Measurements from ENCODE around the gene HTR3C. TPM values are rescaled to one million over a fixed set of nuclear protein-coding genes. Genes with fewer than 3 reads are reported as not detected.

The HTR3C gene
- total RNA-seq, 2 donors from 2014 or later = not detected

- Histone ChIP-seq H3K4me1 (ENCODE audit: control insufficient read depth in 1 of 2, low read depth in 2 of 2) (peaks cover 12 to 22% of the 10 kb centered on the region in 2 donors), H3K4me3 (no peak overlapping the region), H3K36me3 (peaks cover 10% of the 10 kb centered on the region), H3K9me3 (no peaks in the 10 kb centered on the region), H3K27me3 (replicated peaks; ENCODE audit: insufficient read depth) (no peaks in the 10 kb centered on the region), H3K27ac (no peak overlapping the region)
- TF ChIP-seq CTCF (IDR thresholded peaks at IDR 0.05) = no peak
- DNase-seq (ENCODE audit: low spot score) (no peak), ATAC-seq (ENCODE audit: insufficient number of reproducible peaks, low FRiP score, low read depth) (no peak)
Measured at GRCh38 chr3:184008161-184008560, 44.7 kb upstream of the HTR3C start.

GRCh38 chr3:184011230-184011876 lies 41.5 kb upstream of the HTR3C start:
- H3K4me1 ChIP-seq (ENCODE audit: control insufficient read depth in 1 of 2, low read depth in 2 of 2) = peaks cover 6 to 8% of the 10 kb centered on the region in 2 donors
- no peak overlapping the region for H3K4me3 ChIP-seq
- peaks cover 12% of the 10 kb centered on the region for H3K36me3 ChIP-seq
- H3K27me3 ChIP-seq (replicated peaks; ENCODE audit: insufficient read depth) = no peaks in the 10 kb centered on the region
- no peak for TF ChIP-seq CTCF (IDR thresholded peaks at IDR 0.05)
- no peak for DNase-seq (ENCODE audit: low spot score)
- H3K9me3 ChIP-seq = no peaks in the 10 kb centered on the region
- no peak for ATAC-seq (ENCODE audit: insufficient number of reproducible peaks, low FRiP score, low read depth)
- H3K27ac ChIP-seq = no peak overlapping the region

- Histone ChIP-seq H3K36me3 (peaks cover 12% of the 10 kb centered on the region), H3K4me1 (ENCODE audit: control insufficient read depth in 1 of 2, low read depth in 2 of 2) (peaks cover 8 to 11% of the 10 kb centered on the region in 2 donors), H3K27me3 (replicated peaks; ENCODE audit: insufficient read depth) (no peaks in the 10 kb centered on the region), H3K4me3 (no peak overlapping the region), H3K27ac (no peak overlapping the region), H3K9me3 (no peaks in the 10 kb centered on the region)
- TF ChIP-seq CTCF (IDR thresholded peaks at IDR 0.05) = no peak
- ATAC-seq (ENCODE audit: insufficient number of reproducible peaks, low FRiP score, low read depth) (no peak), DNase-seq (ENCODE audit: low spot score) (no peak)
Measured at GRCh38 chr3:184011937-184012889, 40.6 kb upstream of the HTR3C start.

GRCh38 chr3:184015381-184016019 lies 37.3 kb upstream of the HTR3C start:
- no peak for ATAC-seq (ENCODE audit: insufficient number of reproducible peaks, low FRiP score, low read depth)
- DNase-seq (ENCODE audit: low spot score) = no peak
- Histone ChIP-seq H3K27me3 (replicated peaks; ENCODE audit: insufficient read depth) (no peaks in the 10 kb centered on the region), H3K4me1 (ENCODE audit: control insufficient read depth in 1 of 2, low read depth in 2 of 2) (peaks cover 5 to 11% of the 10 kb centered on the region in 2 donors), H3K36me3 (peaks cover 2% of the 10 kb centered on the region), H3K9me3 (no peaks in the 10 kb centered on the region), H3K27ac (no peak overlapping the region), H3K4me3 (no peak overlapping the region)
- no peak for TF ChIP-seq CTCF (IDR thresholded peaks at IDR 0.05)

- peaks cover 5 to 11% of the 10 kb centered on the region in 2 donors for H3K4me1 ChIP-seq (ENCODE audit: control insufficient read depth in 1 of 2, low read depth in 2 of 2)
- peak overlapping the region; percentile 83 for H3K4me3 ChIP-seq
- no peak for DNase-seq (ENCODE audit: low spot score)
- ATAC-seq (ENCODE audit: insufficient number of reproducible peaks, low FRiP score, low read depth) = no peak
- peaks cover 2% of the 10 kb centered on the region for H3K36me3 ChIP-seq
- H3K27ac ChIP-seq = no peak overlapping the region
- TF ChIP-seq CTCF (IDR thresholded peaks at IDR 0.05) = no peak
- no peaks in the 10 kb centered on the region for H3K9me3 ChIP-seq
- H3K27me3 ChIP-seq (replicated peaks; ENCODE audit: insufficient read depth) = no peaks in the 10 kb centered on the region
Measured at GRCh38 chr3:184016169-184016570, 36.7 kb upstream of the HTR3C start.

All from thoracic aorta (tissue), 2 donors.